HEK293 (cell line): Measurements from ENCODE around the gene OR10H4.

ENCODE experiments used
- CTCF ChIA-PET: fragments of 350-600 bp; formaldehyde crosslinking; extraction: SDS; loops from one replicate; lab custom pipeline; 2021; ENCODE audit warnings: antibody characterized with exemption; lab: Yijun Ruan, JAX
- POLR2A ChIA-PET: fragments of 300-600 bp; formaldehyde crosslinking; extraction: SDS; loops from one replicate; lab custom pipeline; 2020; ENCODE audit warnings: antibody characterized with exemption, inconsistent platforms; lab: Yijun Ruan, JAX
- H3K27ac ChIP-seq: fragments of 200-500 bp; sonication (Bioruptor generic); 2 replicates; pipeline ENCODE4 v1.5.1; 2014; ENCODE audit warnings: low read depth, low read length, control low read depth, inconsistent platforms; ENCODE audit errors: extremely low read depth
- H3K36me3 ChIP-seq, 2 experiments: fragments of 200-500 bp in 1 of 2; sonication (Bioruptor generic) in 1 of 2; 1 replicate in 1 of 2; 2 replicates in 1 of 2; pipeline ENCODE4 v1.5.1; 2014 to 2017; ENCODE audit warnings: inconsistent platforms in 2 of 2, low read length in 2 of 2; ENCODE audit not compliant: control insufficient read depth in 2 of 2, insufficient read depth in 1 of 2
- H3K4me1 ChIP-seq: fragments of 200-500 bp; sonication (Bioruptor generic); 2 replicates; pipeline ENCODE4 v1.5.1; 2014; ENCODE audit warnings: mild to moderate bottlenecking, low read length, inconsistent platforms; ENCODE audit not compliant: control insufficient read depth, insufficient read depth
- H3K4me3 ChIP-seq: 2 replicates; pipeline ENCODE4 v1.5.1; 2011; ENCODE audit warnings: low read depth, mild to moderate bottlenecking, control low read depth, low read length, moderate library complexity
- H3K9me3 ChIP-seq: fragments of 200-500 bp; sonication (Bioruptor generic); 2 replicates; pipeline ENCODE4 v1.5.1; 2014; ENCODE audit warnings: low read depth, low read length, inconsistent platforms; ENCODE audit not compliant: control insufficient read depth, insufficient read depth
- FEZF1 ChIP-seq: fragments of 450-650 bp; formaldehyde crosslinking; IDR thresholded peaks from 2 replicates; pipeline ENCODE4 v1.5.1; 2016; ENCODE audit warnings: missing biosample characterization, missing genetic modification characterization
- SETDB1 ChIP-seq: IDR thresholded peaks from one replicate; pipeline ENCODE4 v1.6.1; 2017; ENCODE audit warnings: mild to moderate bottlenecking, low read length, moderate library complexity, mixed read lengths; ENCODE audit not compliant: insufficient read length
- WT1 ChIP-seq: fragments of 450-650 bp; formaldehyde crosslinking; IDR thresholded peaks from 2 replicates; pipeline ENCODE4 v1.5.1; 2016; ENCODE audit warnings: missing biosample characterization, missing genetic modification characterization
- ZBTB20 ChIP-seq: fragments of 450-650 bp; formaldehyde crosslinking; IDR thresholded peaks from 2 replicates; pipeline ENCODE4 v1.5.1; 2016; ENCODE audit warnings: missing biosample characterization, missing genetic modification characterization
- ZBTB7A ChIP-seq: fragments of 450-650 bp; formaldehyde crosslinking; IDR thresholded peaks from 2 replicates; pipeline ENCODE4 v1.5.1; 2016; ENCODE audit warnings: low read depth, missing biosample characterization, missing genetic modification characterization
- ZNF112 ChIP-seq: fragments of 450-650 bp; formaldehyde crosslinking; IDR thresholded peaks from 2 replicates; pipeline ENCODE4 v1.5.0; 2017; ENCODE audit warnings: missing biosample characterization, missing genetic modification characterization
- ZNF138 ChIP-seq: fragments of 450-650 bp; formaldehyde crosslinking; IDR thresholded peaks from 2 replicates; pipeline ENCODE4 v1.5.1; 2016; ENCODE audit warnings: missing biosample characterization, missing genetic modification characterization, borderline replicate concordance
- ZNF157 ChIP-seq: fragments of 450-650 bp; formaldehyde crosslinking; IDR thresholded peaks from 2 replicates; pipeline ENCODE4 v1.5.1; 2016; ENCODE audit warnings: missing biosample characterization, missing genetic modification characterization
- ZNF354C ChIP-seq: fragments of 450-650 bp; formaldehyde crosslinking; IDR thresholded peaks from 2 replicates; pipeline ENCODE4 v1.5.1; 2016; ENCODE audit warnings: missing biosample characterization, missing genetic modification characterization, low read depth, borderline replicate concordance
- ZNF521 ChIP-seq: fragments of 450-650 bp; formaldehyde crosslinking; IDR thresholded peaks from 2 replicates; pipeline ENCODE4 v1.5.1; 2017; ENCODE audit warnings: missing biosample characterization, mild to moderate bottlenecking, missing genetic modification characterization
- ZNF555 ChIP-seq: fragments of 450-650 bp; formaldehyde crosslinking; conservative IDR thresholded peaks from 2 replicates; pipeline ENCODE4 v1.5.1; 2017; ENCODE audit warnings: missing biosample characterization, mild to moderate bottlenecking, missing genetic modification characterization, inconsistent platforms
- ZNF560 ChIP-seq: fragments of 450-650 bp; formaldehyde crosslinking; IDR thresholded peaks from 2 replicates; pipeline ENCODE4 v1.5.1; 2017; ENCODE audit warnings: missing biosample characterization, missing genetic modification characterization, borderline replicate concordance
- ZNF610 ChIP-seq: fragments of 450-650 bp; formaldehyde crosslinking; IDR thresholded peaks from 2 replicates; pipeline ENCODE4 v1.5.1; 2016; ENCODE audit warnings: missing biosample characterization, missing genetic modification characterization, borderline replicate concordance
- ZNF654 ChIP-seq: fragments of 450-650 bp; formaldehyde crosslinking; IDR thresholded peaks from 2 replicates; pipeline ENCODE4 v1.5.1; 2016; ENCODE audit warnings: low read depth, missing biosample characterization, missing genetic modification characterization
- ZNF701 ChIP-seq: fragments of 450-650 bp; formaldehyde crosslinking; IDR thresholded peaks from 2 replicates; pipeline ENCODE4 v1.5.1; 2016; ENCODE audit warnings: missing biosample characterization, missing genetic modification characterization
- ZNF791 ChIP-seq: fragments of 450-650 bp; formaldehyde crosslinking; IDR thresholded peaks from 2 replicates; pipeline ENCODE4 v1.5.1; 2016; ENCODE audit warnings: missing biosample characterization, missing genetic modification characterization
- ZNF830 ChIP-seq: fragments of 450-650 bp; IDR thresholded peaks from 2 replicates; pipeline ENCODE4 v1.5.0; 2018; ENCODE audit warnings: missing biosample characterization, missing genetic modification characterization, low read depth, mild to moderate bottlenecking, moderate library complexity
- ZSCAN16 ChIP-seq: fragments of 450-650 bp; formaldehyde crosslinking; IDR thresholded peaks from 2 replicates; pipeline ENCODE4 v1.5.1; 2016; ENCODE audit warnings: missing biosample characterization, missing genetic modification characterization
- ZXDB ChIP-seq: fragments of 450-650 bp; formaldehyde crosslinking; IDR thresholded peaks from 2 replicates; pipeline ENCODE4 v1.5.1; 2016; ENCODE audit warnings: missing biosample characterization, missing genetic modification characterization
- TF ChIP-seq, protein P1 (sequence below): fragments of 450-650 bp; formaldehyde crosslinking; IDR thresholded peaks from 2 replicates; pipeline ENCODE4 v1.5.1; 2016; ENCODE audit warnings: missing biosample characterization, missing genetic modification characterization
- TF ChIP-seq, protein P2 (sequence below): fragments of 450-650 bp; formaldehyde crosslinking; IDR thresholded peaks from 2 replicates; pipeline ENCODE4 v1.5.1; 2016; ENCODE audit warnings: missing biosample characterization, missing genetic modification characterization
- TF ChIP-seq, protein P3 (sequence below): fragments of 450-650 bp; IDR thresholded peaks from 2 replicates; pipeline ENCODE4 v1.5.1; 2018; ENCODE audit warnings: missing biosample characterization, mild to moderate bottlenecking, missing genetic modification characterization
- TF ChIP-seq, protein P4 (sequence below): fragments of 450-650 bp; formaldehyde crosslinking; IDR thresholded peaks from 2 replicates; pipeline ENCODE4 v1.5.1; 2016; ENCODE audit warnings: missing biosample characterization, missing genetic modification characterization

The OR10H4 gene

DNA sequence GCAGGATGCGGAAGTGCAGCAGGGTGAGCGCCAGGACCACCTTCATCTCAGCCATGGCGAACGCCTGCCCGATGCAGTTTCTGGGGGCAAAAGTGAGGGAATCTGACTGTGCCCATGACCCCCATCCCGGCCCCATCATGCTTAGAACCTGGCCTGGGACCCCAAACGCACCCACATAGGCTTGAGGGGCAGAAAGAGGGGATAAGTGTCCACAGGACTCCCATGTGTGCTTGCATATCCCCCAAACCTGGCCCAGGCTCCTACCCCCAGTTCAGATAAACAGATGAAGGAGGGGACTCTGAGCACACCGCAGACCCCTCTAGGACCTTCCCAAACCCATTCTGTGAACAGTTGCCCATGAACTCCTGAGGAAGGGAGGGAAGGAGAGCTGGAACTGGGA is 35.0 kb upstream of the OR10H4 start:
- no peaks in the 10 kb centered on the region for H3K9me3 ChIP-seq
- POLR2A ChIA-PET, result no interaction called here
- TF ChIP-seq ZNF157 (tag by site-specific recombination) (no peak), ZNF560 (tag by site-specific recombination) (no peak), ZNF354C (tag by site-specific recombination) (no peak), ZBTB20 (tag by site-specific recombination) (no peak), ZNF791 (tag by site-specific recombination) (no peak), ZNF555 (tag by site-specific recombination) (no peak), ZXDB (no peak), ZNF112 (no peak), ZNF654 (tag by site-specific recombination) (no peak), WT1 (no peak), ZNF138 (tag by site-specific recombination) (no peak), ZBTB7A (tag by site-specific recombination) (no peak), ZNF701 (tag by site-specific recombination) (no peak), FEZF1 (tag by site-specific recombination) (no peak), ZNF521 (tag by site-specific recombination) (no peak), ZNF830 (tag by site-specific recombination) (no peak), ZNF610 (tag by site-specific recombination) (no peak)
- TF ChIP-seq, protein P1, sequence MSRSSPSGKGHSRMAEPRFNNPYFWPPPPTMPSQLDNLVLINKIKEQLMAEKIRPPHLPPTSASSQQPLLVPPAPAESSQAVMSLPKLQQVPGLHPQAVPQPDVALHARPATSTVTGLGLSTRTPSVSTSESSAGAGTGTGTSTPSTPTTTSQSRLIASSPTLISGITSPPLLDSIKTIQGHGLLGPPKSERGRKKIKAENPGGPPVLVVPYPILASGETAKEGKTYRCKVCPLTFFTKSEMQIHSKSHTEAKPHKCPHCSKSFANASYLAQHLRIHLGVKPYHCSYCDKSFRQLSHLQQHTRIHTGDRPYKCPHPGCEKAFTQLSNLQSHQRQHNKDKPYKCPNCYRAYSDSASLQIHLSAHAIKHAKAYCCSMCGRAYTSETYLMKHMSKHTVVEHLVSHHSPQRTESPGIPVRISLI (tag by site-specific recombination), result no peak
- TF ChIP-seq, protein P2, sequence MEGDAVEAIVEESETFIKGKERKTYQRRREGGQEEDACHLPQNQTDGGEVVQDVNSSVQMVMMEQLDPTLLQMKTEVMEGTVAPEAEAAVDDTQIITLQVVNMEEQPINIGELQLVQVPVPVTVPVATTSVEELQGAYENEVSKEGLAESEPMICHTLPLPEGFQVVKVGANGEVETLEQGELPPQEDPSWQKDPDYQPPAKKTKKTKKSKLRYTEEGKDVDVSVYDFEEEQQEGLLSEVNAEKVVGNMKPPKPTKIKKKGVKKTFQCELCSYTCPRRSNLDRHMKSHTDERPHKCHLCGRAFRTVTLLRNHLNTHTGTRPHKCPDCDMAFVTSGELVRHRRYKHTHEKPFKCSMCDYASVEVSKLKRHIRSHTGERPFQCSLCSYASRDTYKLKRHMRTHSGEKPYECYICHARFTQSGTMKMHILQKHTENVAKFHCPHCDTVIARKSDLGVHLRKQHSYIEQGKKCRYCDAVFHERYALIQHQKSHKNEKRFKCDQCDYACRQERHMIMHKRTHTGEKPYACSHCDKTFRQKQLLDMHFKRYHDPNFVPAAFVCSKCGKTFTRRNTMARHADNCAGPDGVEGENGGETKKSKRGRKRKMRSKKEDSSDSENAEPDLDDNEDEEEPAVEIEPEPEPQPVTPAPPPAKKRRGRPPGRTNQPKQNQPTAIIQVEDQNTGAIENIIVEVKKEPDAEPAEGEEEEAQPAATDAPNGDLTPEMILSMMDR, result no peak
- TF ChIP-seq, protein P3, sequence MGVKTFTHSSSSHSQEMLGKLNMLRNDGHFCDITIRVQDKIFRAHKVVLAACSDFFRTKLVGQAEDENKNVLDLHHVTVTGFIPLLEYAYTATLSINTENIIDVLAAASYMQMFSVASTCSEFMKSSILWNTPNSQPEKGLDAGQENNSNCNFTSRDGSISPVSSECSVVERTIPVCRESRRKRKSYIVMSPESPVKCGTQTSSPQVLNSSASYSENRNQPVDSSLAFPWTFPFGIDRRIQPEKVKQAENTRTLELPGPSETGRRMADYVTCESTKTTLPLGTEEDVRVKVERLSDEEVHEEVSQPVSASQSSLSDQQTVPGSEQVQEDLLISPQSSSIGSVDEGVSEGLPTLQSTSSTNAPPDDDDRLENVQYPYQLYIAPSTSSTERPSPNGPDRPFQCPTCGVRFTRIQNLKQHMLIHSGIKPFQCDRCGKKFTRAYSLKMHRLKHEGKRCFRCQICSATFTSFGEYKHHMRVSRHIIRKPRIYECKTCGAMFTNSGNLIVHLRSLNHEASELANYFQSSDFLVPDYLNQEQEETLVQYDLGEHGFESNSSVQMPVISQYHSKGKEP (tag by site-specific recombination), result no peak
- H3K36me3 ChIP-seq, result no peaks in the 10 kb centered on the region
- CTCF ChIA-PET, result no interaction called here
- H3K27ac ChIP-seq, result no peak overlapping the region
- H3K4me1 ChIP-seq, result no peaks in the 10 kb centered on the region
- no peak overlapping the region for H3K4me3 ChIP-seq

DNA sequence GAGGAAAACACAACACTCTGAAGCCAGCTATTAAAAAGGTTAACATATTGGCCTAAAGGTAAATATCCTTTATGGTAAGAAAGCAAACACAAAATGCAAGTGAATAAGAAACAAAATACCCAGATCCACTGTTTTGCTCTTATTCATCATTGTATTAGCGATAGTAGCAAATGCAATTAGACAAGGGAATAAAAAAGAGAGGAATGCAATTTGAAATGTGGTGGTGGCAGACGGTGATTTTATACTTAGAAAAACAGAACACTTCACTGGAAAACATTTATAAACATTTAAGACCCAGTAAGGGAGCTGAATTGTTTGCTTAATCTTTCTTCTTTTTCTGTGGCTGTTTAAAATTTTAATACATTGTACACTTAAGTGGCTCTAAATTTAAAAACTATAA is 33.7 kb upstream of the OR10H4 start:
- no peaks in the 10 kb centered on the region for H3K4me1 ChIP-seq
- POLR2A ChIA-PET, result no interaction called here
- CTCF ChIA-PET, result no interaction called here
- no peak overlapping the region for H3K4me3 ChIP-seq
- H3K27ac ChIP-seq, result no peak overlapping the region
- no peaks in the 10 kb centered on the region for H3K36me3 ChIP-seq
- TF ChIP-seq, protein P4, sequence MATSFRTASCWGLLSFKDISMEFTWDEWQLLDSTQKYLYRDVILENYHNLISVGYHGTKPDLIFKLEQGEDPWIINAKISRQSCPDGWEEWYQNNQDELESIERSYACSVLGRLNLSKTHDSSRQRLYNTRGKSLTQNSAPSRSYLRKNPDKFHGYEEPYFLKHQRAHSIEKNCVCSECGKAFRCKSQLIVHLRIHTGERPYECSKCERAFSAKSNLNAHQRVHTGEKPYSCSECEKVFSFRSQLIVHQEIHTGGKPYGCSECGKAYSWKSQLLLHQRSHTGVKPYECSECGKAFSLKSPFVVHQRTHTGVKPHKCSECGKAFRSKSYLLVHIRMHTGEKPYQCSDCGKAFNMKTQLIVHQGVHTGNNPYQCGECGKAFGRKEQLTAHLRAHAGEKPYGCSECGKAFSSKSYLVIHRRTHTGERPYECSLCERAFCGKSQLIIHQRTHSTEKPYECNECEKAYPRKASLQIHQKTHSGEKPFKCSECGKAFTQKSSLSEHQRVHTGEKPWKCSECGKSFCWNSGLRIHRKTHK (tag by site-specific recombination), result no peak
- TF ChIP-seq SETDB1 (peak; percentile 19), ZSCAN16 (no peak)
- no peaks in the 10 kb centered on the region for H3K9me3 ChIP-seq
